Gastroesophageal sphincter (tissue), 3 donors: ENCODE results near the gene ATF2.

Experiments used
- CTCF ChIP-seq, 4 experiments: fragments of 200-600 bp in 2 of 4; fragments of 450-650 bp in 2 of 4; sonication (generic) in 1 of 4; IDR thresholded peaks; one replicate each; pipeline ENCODE4 v1.5.1; 2017 to 2019; ENCODE audit warnings: antibody characterized with exemption in 4 of 4, mild to moderate bottlenecking in 2 of 4, moderate library complexity in 2 of 4
- EP300 ChIP-seq: sonication (generic); formaldehyde crosslinking; IDR thresholded peaks from one replicate; pipeline ENCODE4 v1.6.1; 2017; ENCODE audit warnings: antibody characterized with exemption, mild to moderate bottlenecking
- POLR2A ChIP-seq, 2 donors: fragments of 450-650 bp; IDR thresholded peaks; one replicate each; pipeline ENCODE4 v1.6.1; 2017; ENCODE audit warnings: antibody characterized with exemption in 2 of 2, mild to moderate bottlenecking in 2 of 2, moderate library complexity in 1 of 2
- POLR2AphosphoS5 ChIP-seq: sonication (generic); formaldehyde crosslinking; IDR thresholded peaks from one replicate; pipeline ENCODE4 v1.6.1; 2017; ENCODE audit warnings: antibody characterized with exemption

- TF ChIP-seq CTCF (IDR thresholded peaks at IDR 0.05) (no peak), POLR2AphosphoS5 (no peak), POLR2A (IDR thresholded peaks at IDR 0.05) (no peak), EP300 (no peak)
Observed at GRCh38 chr2:175097297-175097696, 70.7 kb downstream of the ATF2 start.
